ENCODE data around the gene OPA1.

DNA sequence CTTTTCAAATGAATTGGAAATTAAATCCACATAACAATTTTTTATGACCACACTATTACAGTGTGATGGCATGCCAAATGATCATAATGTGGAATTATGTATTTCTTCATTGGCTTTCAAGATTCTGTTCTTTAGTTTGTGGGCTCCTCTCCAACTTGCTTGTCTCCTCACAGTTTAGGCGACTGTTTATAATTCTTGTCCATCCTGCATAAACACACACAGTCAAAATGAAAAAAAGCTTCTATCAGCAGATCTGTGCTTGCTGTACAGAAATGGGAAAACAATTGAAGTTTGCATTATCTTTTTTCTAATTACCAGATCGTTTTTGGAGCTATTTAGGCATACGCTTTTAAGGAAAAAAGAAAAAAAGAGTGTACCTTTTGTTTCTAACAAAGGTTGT lies 37.0 kb downstream of the OPA1 start:
- TF ChIP-seq CTCF (IDR thresholded peaks at IDR 0.05) (no peak), POLR2A (IDR thresholded peaks at IDR 0.05) (no peak)
